NCI-H2227 (cell line): ENCODE results near the gene NDUFAF3.

Source experiments
- DNase-seq: peaks from one replicate; lab custom pipeline; 2025; ENCODE audit not compliant: unreplicated experiment; lab: John Stamatoyannopoulos, UW

The NDUFAF3 gene

DNA sequence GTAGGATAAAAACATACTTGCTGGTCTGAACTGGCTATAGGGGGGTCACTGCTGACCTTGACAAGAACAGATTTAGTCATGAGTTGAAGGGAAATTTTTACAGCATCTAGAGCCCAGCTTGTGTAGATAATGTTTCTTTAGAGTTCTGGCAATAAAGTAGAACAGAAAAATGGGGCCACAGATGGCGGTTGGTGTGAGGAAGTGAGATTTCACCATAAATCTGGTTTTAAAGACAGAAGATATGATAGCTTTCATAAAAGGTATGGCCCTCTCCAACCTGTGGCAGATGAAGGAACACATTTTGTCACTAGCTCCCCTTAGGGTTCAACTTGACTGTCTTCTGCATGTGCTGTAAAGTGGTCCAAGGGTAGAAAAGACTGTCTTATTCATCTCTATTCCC lies 31.6 kb downstream of the NDUFAF3 start:
- DNase-seq: no peak

DNA sequence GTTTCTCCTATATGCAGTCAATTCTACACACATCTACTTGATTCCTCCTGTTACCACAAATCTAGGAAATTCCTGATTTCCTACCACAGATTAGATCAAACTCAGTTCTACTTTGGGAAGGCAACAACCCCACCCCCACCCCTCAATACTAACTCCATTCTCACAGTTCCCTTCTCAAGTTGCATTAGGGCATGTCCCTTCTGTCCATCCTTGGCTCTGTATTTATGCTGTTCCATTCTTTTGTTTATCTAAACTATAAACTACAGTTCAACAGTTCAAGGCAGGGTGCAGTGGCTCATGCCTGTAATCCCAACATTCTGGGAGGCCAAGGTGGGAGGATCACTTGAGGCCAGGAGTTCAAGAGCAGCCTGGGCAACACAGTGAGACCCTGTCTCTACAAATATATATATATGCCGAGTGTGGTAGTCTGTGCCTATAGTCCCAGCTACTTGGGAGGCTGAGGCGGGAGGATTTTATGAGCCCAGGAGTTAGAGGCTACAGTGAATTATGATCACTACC lies 32.5 kb downstream of the NDUFAF3 start:
- DNase-seq: no peak

DNA sequence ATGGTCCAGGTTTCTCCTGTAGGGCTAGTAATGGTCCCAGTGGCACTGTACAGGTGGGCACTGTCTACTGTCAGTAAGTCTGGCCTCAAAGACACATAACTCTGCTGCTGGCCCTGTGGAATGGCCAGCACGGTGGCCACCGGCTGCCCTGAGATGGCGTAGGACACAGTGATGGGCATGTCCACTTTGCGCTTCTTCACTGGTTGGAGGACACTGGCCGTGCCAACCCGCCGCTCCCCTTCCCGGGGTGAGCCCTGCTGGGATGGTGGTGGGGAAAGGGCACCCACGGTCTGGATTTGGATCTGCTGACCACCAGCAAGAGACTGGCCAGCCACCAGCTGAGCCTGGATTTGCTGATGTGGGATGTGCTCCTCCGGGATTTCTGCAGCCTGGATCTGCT lies 35.3 kb downstream of the NDUFAF3 start:
- no peak for DNase-seq

DNA sequence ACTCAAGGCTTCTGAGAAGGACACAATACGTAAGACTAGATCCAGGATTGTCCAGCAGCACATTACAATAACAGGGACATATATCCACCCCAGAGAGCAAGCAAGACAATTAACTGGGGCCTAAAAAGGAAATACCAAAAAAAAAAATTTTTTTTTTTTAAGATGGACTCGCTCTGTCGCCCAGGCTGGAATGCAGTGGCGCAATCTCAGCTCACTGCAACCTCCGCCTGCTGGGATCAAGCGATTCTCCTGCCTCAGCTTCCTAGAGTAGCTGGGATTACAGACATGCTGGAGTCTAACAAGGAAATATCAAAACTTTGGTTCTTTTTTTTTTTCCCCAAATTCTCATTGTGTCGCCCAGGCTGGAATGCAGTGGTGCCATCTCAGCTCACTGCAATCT lies 36.1 kb downstream of the NDUFAF3 start:
- DNase-seq: no peak
